GM18519 (cell line): ENCODE data around the gene BTN1A1.
"Not testable (repeated sequence)": the region's sequence is repeated elsewhere in the genome, so short reads cannot be mapped to it uniquely, and the experiment has no call there.

Source experiments
- ATAC-seq: cut with Tn5 transposase; IDR thresholded peaks from one replicate; pipeline ENCODE4 v1.9.1; 2021; ENCODE audit warnings: mild to moderate bottlenecking, moderate library complexity; ENCODE audit not compliant: unreplicated experiment, low FRiP score

BTN1A1 gene

GRCh38 chr6:26507658-26508057, 7.6 kb downstream of the BTN1A1 start:
- ATAC-seq: no peak

DNA sequence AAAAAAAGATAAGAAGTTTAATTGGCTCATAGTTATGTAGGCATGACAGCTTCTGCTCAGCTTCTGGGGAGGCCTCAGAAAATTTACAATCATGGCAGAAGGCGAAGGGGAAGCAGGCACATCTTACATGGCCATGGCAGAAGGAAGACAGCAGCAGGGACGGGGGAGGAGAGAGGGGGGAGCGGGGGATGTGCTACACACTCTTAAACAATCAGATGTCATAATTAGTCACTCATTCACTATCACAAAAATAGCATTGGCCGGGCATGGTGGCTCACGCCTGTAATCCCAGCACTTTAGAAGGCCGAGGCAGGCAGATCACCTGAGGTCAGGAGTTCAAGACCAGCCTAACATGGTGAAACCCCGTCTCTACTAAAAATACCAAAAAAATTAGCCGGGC, 10.9 kb downstream of the BTN1A1 start:
- not testable (repeated sequence) for ATAC-seq

- ATAC-seq: no peak
Observed at GRCh38 chr6:26514984-26515383, 14.9 kb downstream of the BTN1A1 start.

- no peak for ATAC-seq
Observed at GRCh38 chr6:26516481-26517427, 16.7 kb downstream of the BTN1A1 start.

GRCh38 chr6:26519359-26519758, 19.3 kb downstream of the BTN1A1 start:
- no peak for ATAC-seq

GRCh38 chr6:26520237-26520849, 20.2 kb downstream of the BTN1A1 start:
- ATAC-seq: no peak

DNA sequence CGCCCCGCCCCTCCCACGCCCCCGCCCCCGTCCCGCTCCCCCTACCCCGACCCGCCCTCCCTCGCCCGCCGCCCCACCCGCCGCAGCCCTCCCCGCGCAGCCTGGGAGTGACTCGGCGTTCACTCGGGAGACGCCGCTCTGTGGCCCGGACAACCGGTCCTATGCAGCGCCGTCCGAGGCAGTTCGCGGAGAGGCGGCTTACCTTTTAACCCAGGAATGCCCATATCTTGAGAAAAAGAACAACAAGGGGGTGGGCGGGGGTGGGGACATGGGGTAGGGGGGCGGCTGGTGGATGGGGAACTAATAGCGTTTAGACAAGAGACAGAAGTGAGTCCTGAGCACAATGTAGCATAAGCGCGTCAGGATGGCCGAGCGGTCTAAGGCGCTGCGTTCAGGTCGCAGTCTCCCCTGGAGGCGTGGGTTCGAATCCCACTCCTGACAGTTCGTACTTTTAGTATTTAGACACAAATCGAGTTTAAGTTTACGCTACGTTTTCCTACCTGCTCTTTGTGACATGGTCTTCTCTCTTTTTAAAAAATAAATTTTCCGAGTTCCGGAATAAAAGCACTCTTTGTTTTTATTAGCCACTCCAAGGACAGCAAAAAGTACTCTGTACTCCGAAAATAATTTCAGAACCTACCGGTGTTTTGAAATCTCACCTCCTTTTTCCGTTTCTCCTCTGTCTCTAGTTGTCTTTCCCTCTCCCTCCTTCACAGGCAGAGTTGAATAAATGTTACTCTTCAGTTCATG, 20.9 kb downstream of the BTN1A1 start:
- ATAC-seq: no peak

DNA sequence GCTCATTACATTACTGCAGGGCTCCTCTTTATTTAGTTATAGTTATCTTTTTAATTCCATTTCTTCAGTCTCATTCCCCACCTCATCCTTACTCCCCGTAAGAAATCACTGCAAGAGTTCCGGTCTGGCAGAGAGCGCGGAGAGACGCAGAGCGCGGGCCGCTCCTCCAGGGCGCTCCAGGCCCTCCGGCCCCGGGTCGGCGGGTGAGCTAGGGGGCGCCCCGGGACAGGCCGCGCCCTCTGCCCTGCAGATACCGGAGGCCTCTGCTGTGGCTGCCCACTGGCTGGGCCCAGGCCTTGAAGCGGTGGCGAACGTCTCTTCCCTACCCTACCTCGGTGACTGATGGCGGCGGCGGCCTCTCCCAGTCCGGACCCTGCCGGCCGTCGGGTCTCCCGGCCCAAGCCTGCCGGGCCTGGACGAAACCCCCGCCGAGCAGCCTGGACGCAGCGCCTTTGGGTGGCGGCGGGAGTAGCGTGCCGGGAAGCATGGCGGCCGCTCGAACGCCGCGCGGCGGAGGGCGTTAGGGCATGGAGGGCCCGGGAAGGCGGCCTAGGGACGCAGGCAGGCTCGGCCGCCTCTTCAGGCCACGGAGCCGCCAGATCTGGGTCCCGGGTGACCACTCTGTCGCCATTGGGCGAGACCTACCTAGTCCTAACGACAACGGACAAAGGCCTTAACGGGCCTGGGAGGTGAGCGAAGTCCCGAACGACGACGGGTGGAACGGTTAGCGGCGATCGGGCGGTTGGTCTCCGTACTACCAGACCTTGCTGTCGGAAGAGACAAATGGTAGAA, 21.7 kb downstream of the BTN1A1 start:
- no peak for ATAC-seq

DNA sequence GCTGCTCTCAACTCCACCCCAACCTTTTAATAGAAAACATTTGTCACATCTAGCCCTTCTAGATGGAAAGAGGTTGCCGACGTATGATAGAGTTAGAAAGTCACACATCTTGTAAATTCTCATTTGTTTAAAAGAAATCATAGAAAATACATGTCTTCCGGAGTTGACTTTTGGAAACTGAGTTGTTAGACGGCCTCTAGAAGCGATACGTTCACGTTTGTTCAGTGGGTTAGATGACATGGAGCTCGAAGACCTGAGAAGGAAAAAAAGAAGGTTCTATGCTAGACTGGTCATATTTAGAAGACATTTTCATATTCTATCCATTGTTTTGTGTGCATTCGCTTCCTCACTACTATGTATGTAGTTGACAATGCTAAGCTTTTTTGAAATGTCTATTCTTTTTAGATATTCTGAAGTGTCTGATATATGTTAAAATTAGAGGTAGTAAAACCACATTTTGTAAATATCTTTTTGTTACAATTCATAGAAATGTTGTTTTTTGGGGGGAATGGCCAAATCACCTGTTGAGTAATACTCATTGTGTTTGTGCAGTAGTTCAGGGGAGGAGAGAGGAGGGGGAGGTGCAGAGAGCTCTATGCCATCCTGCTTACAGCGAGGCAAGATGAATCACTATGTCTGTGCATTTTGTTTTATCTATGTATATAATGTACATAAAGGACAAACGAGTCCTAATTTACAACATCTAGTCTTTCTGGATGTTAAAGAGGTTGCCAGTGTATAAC, 22.6 kb downstream of the BTN1A1 start:
- not testable (repeated sequence) for ATAC-seq

GRCh38 chr6:26524314-26524713, 24.2 kb downstream of the BTN1A1 start:
- not testable (repeated sequence) for ATAC-seq

DNA sequence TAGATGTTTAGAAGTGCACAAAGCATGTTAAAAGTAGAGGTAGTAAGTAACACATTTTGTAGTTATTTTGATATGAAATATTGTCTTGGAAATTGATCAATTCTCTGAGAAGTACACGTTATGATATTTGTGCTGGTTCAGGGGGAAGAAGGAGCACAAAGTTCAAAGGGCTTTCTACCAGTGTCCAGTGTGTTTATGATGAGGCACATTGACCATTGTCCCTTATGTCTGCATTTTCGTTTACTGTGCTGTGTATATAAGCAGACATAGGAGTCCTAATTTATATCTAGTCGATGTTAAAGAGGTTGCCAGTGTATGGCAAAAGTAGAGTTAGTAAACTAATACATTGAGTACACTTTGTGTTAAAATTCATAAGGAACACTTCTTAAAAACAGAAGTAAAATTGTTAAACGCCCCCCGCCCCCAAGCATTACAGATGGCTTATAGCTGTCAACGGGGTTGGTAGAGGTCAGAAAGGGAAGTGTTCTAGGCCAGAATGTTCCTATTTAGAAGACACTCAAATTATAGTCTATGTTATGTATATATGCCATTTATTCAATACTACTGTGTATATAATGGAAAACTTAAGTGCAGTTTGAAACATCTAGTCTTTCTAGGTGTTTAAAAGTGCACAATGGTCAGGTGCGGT, 24.7 kb downstream of the BTN1A1 start:
- ATAC-seq: no peak

DNA sequence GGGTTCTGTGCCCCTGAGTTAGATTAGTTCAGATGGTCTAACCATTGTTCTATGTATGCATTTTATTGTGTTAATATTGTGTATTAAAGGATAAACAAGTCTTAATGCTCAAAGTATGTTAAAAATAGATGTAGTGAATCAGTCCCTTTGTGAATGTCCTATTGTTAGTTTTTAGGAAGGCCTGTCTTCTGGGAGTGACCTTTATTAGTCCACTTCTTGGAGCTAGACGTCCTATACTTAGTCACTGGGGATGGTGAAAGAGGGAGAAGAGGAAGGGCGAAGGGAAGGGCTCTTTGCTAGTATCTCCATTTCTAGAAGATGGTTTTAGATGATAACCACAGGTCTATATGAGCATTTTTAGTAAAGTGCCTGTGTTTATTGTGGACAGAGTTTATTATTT, 25.7 kb downstream of the BTN1A1 start:
- ATAC-seq: no peak

DNA sequence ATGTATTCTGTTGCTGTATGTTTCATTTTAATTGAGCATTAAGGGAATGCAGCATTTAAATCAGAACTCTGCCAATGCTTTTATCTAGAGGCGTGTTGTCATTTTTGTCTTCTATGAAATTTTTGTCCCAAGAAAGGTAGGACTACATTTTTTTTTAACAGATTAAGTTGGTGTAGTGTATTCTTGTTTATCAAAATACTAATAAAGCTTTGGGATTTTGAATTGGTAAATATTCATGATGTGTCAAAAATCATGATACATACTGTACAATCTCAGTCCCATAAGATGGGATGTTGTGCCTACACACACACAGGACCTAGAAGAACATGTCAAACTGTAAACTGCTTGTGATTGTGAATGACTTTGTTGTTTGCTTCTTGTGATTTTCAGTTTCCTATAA, 26.8 kb downstream of the BTN1A1 start:
- no peak for ATAC-seq

- ATAC-seq: no peak
Observed at GRCh38 chr6:26530203-26530602, 30.1 kb downstream of the BTN1A1 start.

GRCh38 chr6:26531897-26532296, 31.8 kb downstream of the BTN1A1 start:
- no peak for ATAC-seq

GRCh38 chr6:26532699-26533531, 32.8 kb downstream of the BTN1A1 start:
- no peak for ATAC-seq

- ATAC-seq: no peak
Observed at GRCh38 chr6:26533532-26533931, 33.4 kb downstream of the BTN1A1 start.

- no peak for ATAC-seq
Observed at GRCh38 chr6:26534681-26535465, 34.8 kb downstream of the BTN1A1 start.
